GM12878 (cell line): ENCODE data around the gene FCER1G. TPM values are rescaled to one million over a fixed set of nuclear protein-coding genes. Genes with fewer than 3 reads are reported as not detected.

Experiments used
- NFYB ChIP-seq: IDR thresholded peaks from 2 replicates; pipeline ENCODE4 v1.6.1; 2011; ENCODE audit warnings: low read depth, mild to moderate bottlenecking, low read length, improper control_type of control experiment, moderate library complexity; ENCODE audit not compliant: insufficient read depth
- PAX8 ChIP-seq: fragments of 450-650 bp; IDR thresholded peaks from 2 replicates; pipeline ENCODE4 v1.6.1; 2017; ENCODE audit warnings: mild to moderate bottlenecking, moderate library complexity
- POLR2AphosphoS2 ChIP-seq: IDR thresholded peaks from 2 replicates; pipeline ENCODE4 v1.6.1; 2011; ENCODE audit warnings: low read depth, mild to moderate bottlenecking, low read length, improper control_type of control experiment, moderate library complexity
- RFX5 ChIP-seq: IDR thresholded peaks from 2 replicates; pipeline ENCODE4 v1.6.1; 2011; ENCODE audit warnings: low read depth, low read length, improper control_type of control experiment
- polyA plus RNA-seq, 11 experiments: library from polyadenylated mRNA; depleted of rRNA in 4 of 11; unstranded in 6 of 11; stranded (reverse) in 5 of 11; fragments of >200 nt; fragmentation: Nextera tagmentation in 4 of 11; fragmentation: Illumina TruSeq in 1 of 11; extraction: Ambion mirVana in 4 of 11; extraction: Trizol in 1 of 11; gene quantifications; 1 replicate in 1 of 11; 2 replicates in 10 of 11; pipeline versions ENCODE4 v1.2.1 to v1.2.3, GENCODE V29; 2011 to 2016; ENCODE audit warnings: inconsistent platforms in 2 of 11, missing spikeins in 2 of 11, low read depth in 1 of 11
- total RNA-seq, 4 experiments: library from RNA; depleted of rRNA in 3 of 4; stranded (reverse); fragments of >200 nt in 3 of 4; fragmentation: Illumina TruSeq in 1 of 4; extraction: Trizol in 1 of 4; gene quantifications; 2 replicates each; pipeline versions ENCODE4 v1.2.1 to v1.2.3, GENCODE V29; 2013 to 2021
- TF ChIP-seq, protein P1 (sequence below): fragments of 450-650 bp; IDR thresholded peaks from 2 replicates; pipeline ENCODE4 v1.6.1; 2017; ENCODE audit warnings: mild to moderate bottlenecking, moderate library complexity
- TF ChIP-seq, protein P2 (sequence below): fragments of 150-350 bp; IDR thresholded peaks from 2 replicates; pipeline ENCODE4 v1.6.1; 2016; ENCODE audit warnings: low read depth, low read length
- TF ChIP-seq, protein P3 (sequence below): fragments of 450-650 bp; IDR thresholded peaks from 2 replicates; pipeline ENCODE4 v1.6.1; 2016; ENCODE audit warnings: mild to moderate bottlenecking

FCER1G gene
- total and polyA plus RNA-seq, 10 of the 15 experiments (the other 5 are each of a cell fraction or from before 2014, with no cell fraction given): 0.40 to 1.9 (median 0.89) TPM

- TF ChIP-seq, protein P1, sequence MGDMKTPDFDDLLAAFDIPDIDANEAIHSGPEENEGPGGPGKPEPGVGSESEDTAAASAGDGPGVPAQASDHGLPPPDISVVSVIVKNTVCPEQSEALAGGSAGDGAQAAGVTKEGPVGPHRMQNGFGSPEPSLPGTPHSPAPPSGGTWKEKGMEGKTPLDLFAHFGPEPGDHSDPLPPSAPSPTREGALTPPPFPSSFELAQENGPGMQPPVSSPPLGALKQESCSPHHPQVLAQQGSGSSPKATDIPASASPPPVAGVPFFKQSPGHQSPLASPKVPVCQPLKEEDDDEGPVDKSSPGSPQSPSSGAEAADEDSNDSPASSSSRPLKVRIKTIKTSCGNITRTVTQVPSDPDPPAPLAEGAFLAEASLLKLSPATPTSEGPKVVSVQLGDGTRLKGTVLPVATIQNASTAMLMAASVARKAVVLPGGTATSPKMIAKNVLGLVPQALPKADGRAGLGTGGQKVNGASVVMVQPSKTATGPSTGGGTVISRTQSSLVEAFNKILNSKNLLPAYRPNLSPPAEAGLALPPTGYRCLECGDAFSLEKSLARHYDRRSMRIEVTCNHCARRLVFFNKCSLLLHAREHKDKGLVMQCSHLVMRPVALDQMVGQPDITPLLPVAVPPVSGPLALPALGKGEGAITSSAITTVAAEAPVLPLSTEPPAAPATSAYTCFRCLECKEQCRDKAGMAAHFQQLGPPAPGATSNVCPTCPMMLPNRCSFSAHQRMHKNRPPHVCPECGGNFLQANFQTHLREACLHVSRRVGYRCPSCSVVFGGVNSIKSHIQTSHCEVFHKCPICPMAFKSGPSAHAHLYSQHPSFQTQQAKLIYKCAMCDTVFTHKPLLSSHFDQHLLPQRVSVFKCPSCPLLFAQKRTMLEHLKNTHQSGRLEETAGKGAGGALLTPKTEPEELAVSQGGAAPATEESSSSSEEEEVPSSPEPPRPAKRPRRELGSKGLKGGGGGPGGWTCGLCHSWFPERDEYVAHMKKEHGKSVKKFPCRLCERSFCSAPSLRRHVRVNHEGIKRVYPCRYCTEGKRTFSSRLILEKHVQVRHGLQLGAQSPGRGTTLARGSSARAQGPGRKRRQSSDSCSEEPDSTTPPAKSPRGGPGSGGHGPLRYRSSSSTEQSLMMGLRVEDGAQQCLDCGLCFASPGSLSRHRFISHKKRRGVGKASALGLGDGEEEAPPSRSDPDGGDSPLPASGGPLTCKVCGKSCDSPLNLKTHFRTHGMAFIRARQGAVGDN: no peak
- TF ChIP-seq, protein P2, sequence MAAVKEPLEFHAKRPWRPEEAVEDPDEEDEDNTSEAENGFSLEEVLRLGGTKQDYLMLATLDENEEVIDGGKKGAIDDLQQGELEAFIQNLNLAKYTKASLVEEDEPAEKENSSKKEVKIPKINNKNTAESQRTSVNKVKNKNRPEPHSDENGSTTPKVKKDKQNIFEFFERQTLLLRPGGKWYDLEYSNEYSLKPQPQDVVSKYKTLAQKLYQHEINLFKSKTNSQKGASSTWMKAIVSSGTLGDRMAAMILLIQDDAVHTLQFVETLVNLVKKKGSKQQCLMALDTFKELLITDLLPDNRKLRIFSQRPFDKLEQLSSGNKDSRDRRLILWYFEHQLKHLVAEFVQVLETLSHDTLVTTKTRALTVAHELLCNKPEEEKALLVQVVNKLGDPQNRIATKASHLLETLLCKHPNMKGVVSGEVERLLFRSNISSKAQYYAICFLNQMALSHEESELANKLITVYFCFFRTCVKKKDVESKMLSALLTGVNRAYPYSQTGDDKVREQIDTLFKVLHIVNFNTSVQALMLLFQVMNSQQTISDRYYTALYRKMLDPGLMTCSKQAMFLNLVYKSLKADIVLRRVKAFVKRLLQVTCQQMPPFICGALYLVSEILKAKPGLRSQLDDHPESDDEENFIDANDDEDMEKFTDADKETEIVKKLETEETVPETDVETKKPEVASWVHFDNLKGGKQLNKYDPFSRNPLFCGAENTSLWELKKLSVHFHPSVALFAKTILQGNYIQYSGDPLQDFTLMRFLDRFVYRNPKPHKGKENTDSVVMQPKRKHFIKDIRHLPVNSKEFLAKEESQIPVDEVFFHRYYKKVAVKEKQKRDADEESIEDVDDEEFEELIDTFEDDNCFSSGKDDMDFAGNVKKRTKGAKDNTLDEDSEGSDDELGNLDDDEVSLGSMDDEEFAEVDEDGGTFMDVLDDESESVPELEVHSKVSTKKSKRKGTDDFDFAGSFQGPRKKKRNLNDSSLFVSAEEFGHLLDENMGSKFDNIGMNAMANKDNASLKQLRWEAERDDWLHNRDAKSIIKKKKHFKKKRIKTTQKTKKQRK: no peak
- TF ChIP-seq, protein P3, sequence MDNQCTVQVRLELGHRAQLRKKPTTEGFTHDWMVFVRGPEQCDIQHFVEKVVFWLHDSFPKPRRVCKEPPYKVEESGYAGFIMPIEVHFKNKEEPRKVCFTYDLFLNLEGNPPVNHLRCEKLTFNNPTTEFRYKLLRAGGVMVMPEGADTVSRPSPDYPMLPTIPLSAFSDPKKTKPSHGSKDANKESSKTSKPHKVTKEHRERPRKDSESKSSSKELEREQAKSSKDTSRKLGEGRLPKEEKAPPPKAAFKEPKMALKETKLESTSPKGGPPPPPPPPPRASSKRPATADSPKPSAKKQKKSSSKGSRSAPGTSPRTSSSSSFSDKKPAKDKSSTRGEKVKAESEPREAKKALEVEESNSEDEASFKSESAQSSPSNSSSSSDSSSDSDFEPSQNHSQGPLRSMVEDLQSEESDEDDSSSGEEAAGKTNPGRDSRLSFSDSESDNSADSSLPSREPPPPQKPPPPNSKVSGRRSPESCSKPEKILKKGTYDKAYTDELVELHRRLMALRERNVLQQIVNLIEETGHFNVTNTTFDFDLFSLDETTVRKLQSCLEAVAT: no peak
- TF ChIP-seq NFYB (no peak), RFX5 (no peak), POLR2AphosphoS2 (no peak), PAX8 (no peak)
- TF ChIP-seq, all 136 proteins: peak for 8
Measured at GRCh38 chr1:161175771-161176453, 39.2 kb upstream of the FCER1G start (continued).
